Gastrocnemius medialis (tissue), 4 donors: ENCODE results near the gene GIT1. TPM values are rescaled to one million over a fixed set of nuclear protein-coding genes. Genes with fewer than 3 reads are reported as not detected.

Source experiments
- ATAC-seq, 2 donors: fragments of 150-250 bp; one replicate each; pipeline ENCODE4 v1.9.1; 2016
- DNase-seq, 2 donors: peaks; one replicate each; pipeline ENCODE4 v3.0.0-alpha.2; 2019
- H3K27ac ChIP-seq, 4 donors: fragments of 200-600 bp; sonication (generic); 1 replicate in 1 of 4; 2 replicates in 3 of 4; pipeline ENCODE4 v1.5.1; 2016 to 2018; ENCODE audit warnings: mild to moderate bottlenecking in 2 of 4, moderate library complexity in 1 of 4
- H3K27me3 ChIP-seq, 3 donors: fragments of 200-600 bp; sonication (generic) in 2 of 3; 1 replicate in 1 of 3; 2 replicates in 2 of 3; pipeline versions ENCODE4 v1.5.1 to v1.6.0; 2016 to 2019; ENCODE audit warnings: mild to moderate bottlenecking in 1 of 3, moderate library complexity in 1 of 3
- H3K36me3 ChIP-seq, 2 donors: fragments of 200-600 bp; sonication (generic) in 1 of 2; one replicate each; pipeline ENCODE4 v1.5.1; 2017 to 2018
- H3K4me1 ChIP-seq, 2 donors: fragments of 200-600 bp; sonication (generic) in 1 of 2; one replicate each; pipeline ENCODE4 v1.5.1; 2016 to 2017; ENCODE audit warnings: mild to moderate bottlenecking in 2 of 2
- H3K4me3 ChIP-seq, 4 donors: fragments of 200-600 bp; sonication (generic) in 3 of 4; 1 replicate in 1 of 4; 2 replicates in 3 of 4; pipeline ENCODE4 v1.5.1; 2016 to 2019; ENCODE audit warnings: mild to moderate bottlenecking in 2 of 4
- H3K9me3 ChIP-seq, 3 donors: fragments of 200-600 bp; sonication (generic) in 2 of 3; 1 replicate in 1 of 3; 2 replicates in 2 of 3; pipeline ENCODE4 v1.5.1; 2016 to 2019
- CTCF ChIP-seq, 5 experiments: fragments of 450-650 bp in 3 of 5; fragments of 200-600 bp in 2 of 5; sonication (generic) in 2 of 5; IDR thresholded peaks in 4 of 5; conservative IDR thresholded peaks in 1 of 5; 1 replicate in 4 of 5; 2 replicates in 1 of 5; pipeline ENCODE4 v1.5.1; 2016 to 2019; ENCODE audit warnings: antibody characterized with exemption in 5 of 5, mild to moderate bottlenecking in 3 of 5, moderate library complexity in 3 of 5
- POLR2A ChIP-seq, 2 donors: fragments of 450-650 bp; IDR thresholded peaks; one replicate each; pipeline ENCODE4 v1.6.1; 2017; ENCODE audit warnings: antibody characterized with exemption in 2 of 2, mild to moderate bottlenecking in 2 of 2, moderate library complexity in 2 of 2
- in situ Hi-C, 4 donors: fragments of 200-750 bp; cut with MboI; loops; one replicate each; pipeline versions ENCODE4 v1.15.0 to v1.8.0; 2017; ENCODE audit warnings: low sequenced_read_pairs in 4 of 4
- intact Hi-C: fragments of 100-400 bp; cut with DNase I; formaldehyde crosslinking; loops from one replicate; pipeline ENCODE4 v1.15.1; 2023; ENCODE audit warnings: low total_unique reads
- total RNA-seq, 4 donors: library from RNA; depleted of rRNA; stranded (reverse); fragments of >200 nt; gene quantifications; one replicate each; pipeline versions ENCODE4 v1.1.0 to v1.2.3, GENCODE V29; 2016

GIT1 gene
- total RNA-seq, 4 donors from 2014 or later = 30.2 to 62.2 (median 41.1) TPM

GRCh38 chr17:29557085-29557738, 32.2 kb downstream of the GIT1 start:
- H3K36me3 ChIP-seq = no peaks in the 10 kb centered on the region
- H3K27me3 ChIP-seq = no peaks in the 10 kb centered on the region
- ATAC-seq (no peak), DNase-seq (no peak)
- no peak overlapping the region for H3K4me3 ChIP-seq
- H3K9me3 ChIP-seq = no peaks in the 10 kb centered on the region
- in situ Hi-C loops (loop anchor here in 1 of 4 donors (25.0 kb wide), 1 partner anchor 380 kb away; the partner anchor contains the start of genes EFCAB5 and SSH2), intact Hi-C loops (no loop called here)
- no peaks in the 10 kb centered on the region for H3K4me1 ChIP-seq
- TF ChIP-seq CTCF (IDR thresholded peaks at IDR 0.05 in 4 of 5, conservative IDR thresholded peaks at IDR 0.05 in 1 of 5) (no peak), POLR2A (IDR thresholded peaks at IDR 0.05) (no peak)
- H3K27ac ChIP-seq = no peak overlapping the region

- H3K36me3 ChIP-seq = no peaks in the 10 kb centered on the region
- H3K4me3 ChIP-seq = no peak overlapping the region
- DNase-seq (no peak), ATAC-seq (no peak)
- intact Hi-C loops = no loop called here
- TF ChIP-seq CTCF (IDR thresholded peaks at IDR 0.05 in 4 of 5, conservative IDR thresholded peaks at IDR 0.05 in 1 of 5) (no peak), POLR2A (IDR thresholded peaks at IDR 0.05) (no peak)
- H3K27ac ChIP-seq = no peak overlapping the region
- no peaks in the 10 kb centered on the region for H3K4me1 ChIP-seq
- in situ Hi-C loops = loop anchor here in 1 of 4 donors (25.0 kb wide), 1 partner anchor 381 kb away; the partner anchor contains the start of genes EFCAB5 and SSH2
- H3K9me3 ChIP-seq = no peaks in the 10 kb centered on the region
- H3K27me3 ChIP-seq = no peaks in the 10 kb centered on the region
Measured at GRCh38 chr17:29555840-29556239, 33.6 kb downstream of the GIT1 start.

GRCh38 chr17:29549177-29549923, 40.1 kb downstream of the GIT1 start:
- DNase-seq (no peak), ATAC-seq (no peak)
- Histone ChIP-seq H3K9me3 (no peaks in the 10 kb centered on the region), H3K27me3 (no peaks in the 10 kb centered on the region), H3K4me1 (peaks cover 6 to 14% of the 10 kb centered on the region in 2 donors), H3K36me3 (no peaks in the 10 kb centered on the region), H3K4me3 (no peak overlapping the region), H3K27ac (no peak overlapping the region)
- in situ Hi-C loops = no loop called here
- intact Hi-C loops = no loop called here
- TF ChIP-seq CTCF (IDR thresholded peaks at IDR 0.05 in 4 of 5, conservative IDR thresholded peaks at IDR 0.05 in 1 of 5) = no peak
- TF ChIP-seq POLR2A (IDR thresholded peaks at IDR 0.05) = no peak

- Histone ChIP-seq H3K36me3 (peaks cover 0 to 16% of the 10 kb centered on the region in 2 donors), H3K4me3 (no peak overlapping the region), H3K27ac (no peak overlapping the region), H3K9me3 (no peaks in the 10 kb centered on the region), H3K27me3 (no peaks in the 10 kb centered on the region), H3K4me1 (peaks cover 6 to 14% of the 10 kb centered on the region in 2 donors)
- in situ Hi-C loops (no loop called here), intact Hi-C loops (no loop called here)
- TF ChIP-seq POLR2A (IDR thresholded peaks at IDR 0.05) = no peak
- no peak for TF ChIP-seq CTCF (IDR thresholded peaks at IDR 0.05 in 4 of 5, conservative IDR thresholded peaks at IDR 0.05 in 1 of 5)
- DNase-seq (no peak), ATAC-seq (no peak)
Measured at GRCh38 chr17:29546830-29547229, 42.6 kb downstream of the GIT1 start.
